Spinal cord (tissue), 10 donors: ENCODE measurements around the gene TRIP13. TPM values are rescaled to one million over a fixed set of nuclear protein-coding genes. Genes with fewer than 3 reads are reported as not detected.

Experiments
- DNase-seq, 6 donors: peaks; one replicate each; pipeline versions ENCODE4 v3.0.0 to v3.0.0-alpha.2; 2013 to 2015; ENCODE audit warnings: low spot score in 6 of 6, low read depth in 4 of 6
- H3K27ac ChIP-seq: one replicate; pipeline ENCODE4 v1.5.1; 2013; ENCODE audit warnings: low read depth, low read length, control low read depth
- H3K27me3 ChIP-seq: one replicate; pipeline ENCODE4 v1.6.1; 2013; ENCODE audit warnings: low read length; ENCODE audit not compliant: control insufficient read depth, insufficient read depth
- H3K36me3 ChIP-seq: one replicate; pipeline ENCODE4 v1.6.1; 2013; ENCODE audit warnings: low read length; ENCODE audit not compliant: control insufficient read depth, insufficient read depth
- H3K4me1 ChIP-seq: one replicate; pipeline ENCODE4 v1.6.1; 2013; ENCODE audit warnings: low read length; ENCODE audit not compliant: control insufficient read depth, insufficient read depth
- H3K4me3 ChIP-seq: one replicate; pipeline ENCODE4 v1.5.1; 2013; ENCODE audit warnings: low read depth, low read length, control low read depth
- H3K9me3 ChIP-seq: one replicate; pipeline ENCODE4 v1.6.1; 2013; ENCODE audit warnings: low read length; ENCODE audit not compliant: control insufficient read depth, insufficient read depth
- WGBS: methylation state at CpG from one replicate; pipeline ENCODE4 v1.1.5; 2013; ENCODE audit warnings: missing lambda C conversion rate; ENCODE audit not compliant: insufficient coverage; 5-methylcytosine and 5-hydroxymethylcytosine counted together
- polyA plus RNA-seq, 2 donors: library from polyadenylated mRNA; unstranded; fragments of 120-200 nt; gene quantifications; one replicate each; pipeline ENCODE4 v1.2.1, GENCODE V29; 2013; ENCODE audit not compliant: insufficient read length in 2 of 2
- total RNA-seq, 2 donors: library from RNA; depleted of rRNA in 1 of 2; stranded (reverse); fragments of 120-200 nt in 1 of 2; fragments of >200 nt in 1 of 2; gene quantifications; one replicate each; pipeline versions ENCODE4 v1.2.3 to v1.2.4, GENCODE V29; 2013 to 2014
- donor health status: healthy.

The TRIP13 gene
- total and polyA plus RNA-seq, 4 donors: 5.8 to 10.4 (median 8.5) TPM

DNA sequence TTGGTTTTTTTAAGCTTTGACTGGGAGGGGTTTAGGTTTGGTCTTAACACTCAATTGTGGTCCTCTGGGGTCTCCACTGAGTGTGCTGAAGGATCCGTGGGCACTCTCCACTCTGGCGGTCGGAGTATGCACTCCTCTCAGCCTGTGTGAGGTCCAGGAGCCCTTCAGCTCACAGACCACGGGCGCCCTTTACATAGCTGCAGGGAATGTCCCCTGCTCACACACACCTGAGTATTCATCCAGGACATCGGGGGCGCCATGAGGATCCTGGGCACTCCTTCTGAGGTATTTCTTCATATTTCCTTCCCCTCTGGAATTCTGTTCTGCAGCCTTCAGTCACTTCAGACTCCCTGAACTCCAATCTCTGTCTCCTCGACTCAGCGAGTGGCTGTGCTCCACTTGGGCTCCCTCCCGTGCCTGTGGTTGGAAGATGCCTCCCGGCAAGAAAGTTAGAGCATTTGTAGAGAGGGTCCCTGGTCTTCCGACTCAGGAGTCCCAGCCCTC, 12.5 kb downstream of the TRIP13 start:
- 98% methylated on average over 7 of the region's 12 CpGs for WGBS

GRCh38 chr5:907366-907910, 14.8 kb downstream of the TRIP13 start:
- H3K4me1 ChIP-seq: peaks cover 3% of the 10 kb centered on the region
- no peaks in the 10 kb centered on the region for H3K9me3 ChIP-seq
- no peak for DNase-seq
- H3K27me3 ChIP-seq: no peaks in the 10 kb centered on the region
- WGBS: over 99% methylated on average over 7 of the region's 7 CpGs
- H3K27ac ChIP-seq: no peak overlapping the region
- H3K4me3 ChIP-seq: no peak overlapping the region
- H3K36me3 ChIP-seq: peaks cover 35% of the 10 kb centered on the region

More for the DNA sequence above, 12.5 kb downstream of the TRIP13 start:
- no peak for DNase-seq
- Histone ChIP-seq H3K4me1 (no peaks in the 10 kb centered on the region), H3K36me3 (peaks cover 25% of the 10 kb centered on the region), H3K4me3 (no peak overlapping the region), H3K27ac (no peak overlapping the region), H3K27me3 (no peaks in the 10 kb centered on the region), H3K9me3 (no peaks in the 10 kb centered on the region)

- no peak overlapping the region for H3K27ac ChIP-seq
- peaks cover 10% of the 10 kb centered on the region for H3K4me1 ChIP-seq
- no peaks in the 10 kb centered on the region for H3K27me3 ChIP-seq
- peaks cover 37% of the 10 kb centered on the region for H3K36me3 ChIP-seq
- no peak overlapping the region for H3K4me3 ChIP-seq
- H3K9me3 ChIP-seq: no peaks in the 10 kb centered on the region
- no peak for DNase-seq
- 99% methylated on average over 15 of the region's 16 CpGs for WGBS
These were observed 15.5 kb downstream of the TRIP13 start for GRCh38 chr5:908172-908571.

DNA sequence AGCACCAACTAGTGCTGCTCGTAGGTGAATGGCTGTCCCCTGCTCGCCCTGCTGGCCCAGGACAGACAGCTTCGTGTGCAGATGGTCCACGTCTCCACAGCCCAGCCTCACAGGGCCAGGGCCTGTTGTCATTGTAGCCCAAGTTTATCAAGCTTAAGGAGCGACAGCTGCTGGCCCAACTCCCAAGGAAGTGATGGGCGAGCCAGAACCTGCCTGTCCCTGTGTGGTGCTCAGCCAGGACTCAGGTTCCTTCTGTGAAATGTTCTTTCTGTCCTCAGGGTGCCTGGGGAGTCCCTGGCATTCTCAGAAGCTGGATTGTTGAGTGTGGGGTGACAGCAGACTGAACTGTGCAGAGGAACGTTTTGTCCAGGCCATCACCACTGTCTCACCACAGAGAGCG, 16.4 kb downstream of the TRIP13 start:
- peaks cover 13% of the 10 kb centered on the region for H3K4me1 ChIP-seq
- WGBS: 85% methylated on average over 6 of the region's 8 CpGs
- H3K27ac ChIP-seq: no peak overlapping the region
- H3K9me3 ChIP-seq: no peaks in the 10 kb centered on the region
- DNase-seq: no peak
- no peak overlapping the region for H3K4me3 ChIP-seq
- peaks cover 37% of the 10 kb centered on the region for H3K36me3 ChIP-seq
- H3K27me3 ChIP-seq: no peaks in the 10 kb centered on the region

DNA sequence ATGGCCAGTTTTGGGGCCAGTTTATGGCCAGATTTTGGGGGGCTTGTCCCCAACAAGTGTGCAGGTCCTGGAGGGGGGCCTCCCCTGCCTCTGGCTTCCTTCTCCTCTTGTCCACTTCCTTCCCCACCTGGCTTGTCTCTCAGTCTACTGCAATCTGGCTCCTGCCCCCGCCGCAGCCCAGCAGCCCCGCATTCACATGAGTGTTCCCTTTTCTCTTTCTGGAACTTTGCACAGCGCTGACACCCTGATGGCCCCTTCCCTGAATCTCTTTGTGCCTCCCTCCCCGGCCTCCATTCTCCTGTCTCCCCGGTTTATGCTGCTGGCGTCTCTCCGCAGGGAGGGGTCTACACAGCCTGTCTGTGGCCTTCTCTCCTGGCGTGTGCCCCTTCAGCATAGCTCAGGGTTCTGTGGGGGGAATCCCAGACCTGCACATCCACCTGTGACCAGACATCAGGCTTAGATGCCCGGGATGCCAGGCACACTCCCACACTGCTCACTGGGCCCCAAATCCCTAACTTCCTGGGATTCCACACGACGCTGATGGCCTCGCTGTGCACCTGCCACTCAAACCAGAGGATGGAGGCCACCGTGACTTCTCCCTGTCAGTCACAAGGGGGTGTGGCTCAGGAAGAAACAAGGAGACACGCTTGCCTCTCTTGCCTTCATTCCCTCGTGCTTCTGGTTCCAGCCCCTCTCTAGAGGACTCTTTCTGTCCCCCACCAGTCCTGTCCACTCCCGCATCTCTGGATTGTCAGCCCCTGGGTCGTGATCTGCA, 17.5 kb downstream of the TRIP13 start:
- DNase-seq: no peak
- H3K36me3 ChIP-seq: peaks cover 40% of the 10 kb centered on the region
- H3K4me3 ChIP-seq: no peak overlapping the region
- no peak overlapping the region for H3K27ac ChIP-seq
- H3K27me3 ChIP-seq: no peaks in the 10 kb centered on the region
- WGBS: 96% methylated on average over 18 of the region's 18 CpGs
- no peaks in the 10 kb centered on the region for H3K9me3 ChIP-seq
- peaks cover 14% of the 10 kb centered on the region for H3K4me1 ChIP-seq

- H3K4me1 ChIP-seq: peaks cover 14% of the 10 kb centered on the region
- H3K4me3 ChIP-seq: no peak overlapping the region
- no peak overlapping the region for H3K27ac ChIP-seq
- no peak for DNase-seq
- WGBS: 96% methylated on average over 7 of the region's 7 CpGs
- H3K36me3 ChIP-seq: peaks cover 43% of the 10 kb centered on the region
- no peaks in the 10 kb centered on the region for H3K27me3 ChIP-seq
- H3K9me3 ChIP-seq: no peaks in the 10 kb centered on the region
These were observed 18.1 kb downstream of the TRIP13 start for GRCh38 chr5:910769-911160.

GRCh38 chr5:911601-912000, 18.9 kb downstream of the TRIP13 start:
- Histone ChIP-seq H3K4me3 (no peak overlapping the region), H3K4me1 (peaks cover 20% of the 10 kb centered on the region), H3K27ac (no peak overlapping the region), H3K9me3 (no peaks in the 10 kb centered on the region), H3K27me3 (no peaks in the 10 kb centered on the region), H3K36me3 (peaks cover 52% of the 10 kb centered on the region)
- WGBS: 65% methylated on average over 7 of the region's 11 CpGs
- DNase-seq: no peak

GRCh38 chr5:912280-913091, 19.8 kb downstream of the TRIP13 start:
- Histone ChIP-seq H3K27ac (no peak overlapping the region), H3K36me3 (peaks cover 54% of the 10 kb centered on the region), H3K9me3 (no peaks in the 10 kb centered on the region), H3K4me1 (peaks cover 20% of the 10 kb centered on the region), H3K27me3 (no peaks in the 10 kb centered on the region), H3K4me3 (no peak overlapping the region)
- WGBS: 45% methylated on average over 44 of the region's 44 CpGs
- DNase-seq: peak in 2 of 6 donors; percentile 61 to 77

DNA sequence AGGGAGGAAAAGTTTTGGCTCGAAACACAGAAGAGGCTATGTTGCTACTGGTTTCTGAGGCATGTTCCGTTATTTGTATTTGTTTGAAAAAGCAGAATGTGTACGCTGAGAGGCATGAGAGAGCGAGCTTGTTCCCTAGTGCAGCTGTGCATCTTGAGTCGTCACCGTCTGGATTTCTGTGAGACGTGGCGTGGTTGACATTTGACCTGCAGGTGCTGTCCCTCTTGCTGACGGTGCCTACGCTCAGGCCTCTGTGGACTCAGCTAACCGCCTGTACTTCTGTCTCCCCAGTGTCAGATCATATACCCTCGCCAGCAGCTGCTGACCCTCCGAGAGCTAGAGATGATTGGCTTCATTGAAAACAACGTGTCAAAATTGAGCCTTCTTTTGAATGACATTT, 21.5 kb downstream of the TRIP13 start:
- no peak overlapping the region for H3K4me3 ChIP-seq
- no peaks in the 10 kb centered on the region for H3K9me3 ChIP-seq
- 89% methylated on average over 13 of the region's 14 CpGs for WGBS
- peaks cover 44% of the 10 kb centered on the region for H3K36me3 ChIP-seq
- H3K27ac ChIP-seq: no peak overlapping the region
- peaks cover 20% of the 10 kb centered on the region for H3K4me1 ChIP-seq
- H3K27me3 ChIP-seq: no peaks in the 10 kb centered on the region
- no peak for DNase-seq
